Limb (tissue), 2 donors: ENCODE measurements around the gene SLC38A3.

Experiments used
- DNase-seq, 2 donors: peaks; one replicate each; pipeline ENCODE4 v3.0.0-alpha.2; 2016; ENCODE audit errors: extremely low spot score in 2 of 2

SLC38A3 gene

DNA sequence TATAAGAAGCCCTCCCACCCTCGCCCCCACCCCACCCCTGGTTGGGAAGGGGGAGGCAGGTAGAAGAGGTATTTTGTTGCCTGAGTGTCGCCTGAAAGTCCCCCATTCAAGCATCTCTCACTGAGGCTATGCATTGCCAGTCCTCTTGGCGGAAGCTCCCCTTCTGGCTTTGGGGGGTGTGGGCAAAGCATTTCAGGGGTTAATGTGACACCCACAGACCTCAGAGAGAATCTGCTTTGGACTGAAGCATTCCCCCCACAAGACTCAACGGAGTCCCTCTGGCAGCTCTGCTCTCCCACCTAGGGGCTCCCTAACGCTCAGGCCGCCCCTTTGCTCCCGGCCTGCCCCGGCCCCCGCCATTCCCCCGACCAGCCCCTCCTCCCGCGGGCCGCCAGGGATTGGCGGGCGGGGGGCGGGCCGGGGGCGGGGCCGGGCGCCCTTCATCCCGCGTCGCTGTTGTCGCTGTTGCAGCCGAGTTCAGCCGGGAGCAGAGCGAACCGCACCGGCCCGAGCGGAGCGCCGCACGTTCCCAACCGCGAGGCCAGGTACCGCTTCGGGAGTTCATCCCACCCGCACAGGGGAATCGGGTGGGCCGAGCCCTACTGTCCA lies at the start of gene SLC38A3:
TSS of gene SLC38A3 (plus strand) at position 468 of the 609 bp plus-strand sequence. CDS start 8,929 bp downstream, outside the sequence.
- DNase-seq: peak in 1 of 2 donors; percentile 79

DNA sequence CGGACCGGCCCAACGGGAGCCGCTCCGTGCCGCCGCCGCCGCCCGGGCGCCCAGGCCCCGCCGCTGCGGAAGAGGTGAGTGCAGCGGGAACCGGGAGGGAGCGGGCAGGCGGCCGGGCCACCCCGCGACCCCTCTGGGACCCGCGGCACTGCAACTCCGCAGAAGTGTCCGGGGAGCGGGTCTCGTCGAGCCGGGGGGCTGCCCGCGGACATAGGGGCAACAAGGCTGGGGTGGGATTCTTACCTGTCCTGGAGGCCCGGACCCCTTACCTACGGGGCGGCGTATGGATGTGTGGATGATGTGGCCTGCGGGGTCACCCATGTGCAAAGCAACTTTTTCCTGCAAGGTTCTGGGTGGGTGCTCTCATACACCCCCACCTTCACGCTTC lies 49.6 kb upstream of the SLC38A3 start:
- no peak for DNase-seq

DNA sequence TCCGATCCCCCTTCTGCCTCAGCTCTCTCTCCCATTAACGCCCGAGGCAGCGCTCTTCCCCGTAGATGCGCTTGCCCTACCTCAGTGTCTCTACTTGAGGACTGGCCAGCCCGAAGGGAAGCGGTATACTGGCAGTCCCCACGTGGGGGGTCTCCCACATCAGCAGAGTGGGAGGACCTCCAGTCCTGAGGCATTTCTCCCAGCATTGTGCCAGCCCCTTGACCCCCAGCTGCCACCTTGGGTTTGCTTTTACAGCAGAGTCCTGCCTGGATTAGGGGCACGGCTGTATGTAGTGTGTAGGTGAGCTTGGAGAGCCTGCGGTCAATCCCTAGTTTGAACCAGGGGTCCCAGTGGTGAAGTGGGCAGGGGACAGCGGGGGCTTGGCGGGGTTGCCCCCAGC lies 49.2 kb upstream of the SLC38A3 start:
- no peak for DNase-seq

DNA sequence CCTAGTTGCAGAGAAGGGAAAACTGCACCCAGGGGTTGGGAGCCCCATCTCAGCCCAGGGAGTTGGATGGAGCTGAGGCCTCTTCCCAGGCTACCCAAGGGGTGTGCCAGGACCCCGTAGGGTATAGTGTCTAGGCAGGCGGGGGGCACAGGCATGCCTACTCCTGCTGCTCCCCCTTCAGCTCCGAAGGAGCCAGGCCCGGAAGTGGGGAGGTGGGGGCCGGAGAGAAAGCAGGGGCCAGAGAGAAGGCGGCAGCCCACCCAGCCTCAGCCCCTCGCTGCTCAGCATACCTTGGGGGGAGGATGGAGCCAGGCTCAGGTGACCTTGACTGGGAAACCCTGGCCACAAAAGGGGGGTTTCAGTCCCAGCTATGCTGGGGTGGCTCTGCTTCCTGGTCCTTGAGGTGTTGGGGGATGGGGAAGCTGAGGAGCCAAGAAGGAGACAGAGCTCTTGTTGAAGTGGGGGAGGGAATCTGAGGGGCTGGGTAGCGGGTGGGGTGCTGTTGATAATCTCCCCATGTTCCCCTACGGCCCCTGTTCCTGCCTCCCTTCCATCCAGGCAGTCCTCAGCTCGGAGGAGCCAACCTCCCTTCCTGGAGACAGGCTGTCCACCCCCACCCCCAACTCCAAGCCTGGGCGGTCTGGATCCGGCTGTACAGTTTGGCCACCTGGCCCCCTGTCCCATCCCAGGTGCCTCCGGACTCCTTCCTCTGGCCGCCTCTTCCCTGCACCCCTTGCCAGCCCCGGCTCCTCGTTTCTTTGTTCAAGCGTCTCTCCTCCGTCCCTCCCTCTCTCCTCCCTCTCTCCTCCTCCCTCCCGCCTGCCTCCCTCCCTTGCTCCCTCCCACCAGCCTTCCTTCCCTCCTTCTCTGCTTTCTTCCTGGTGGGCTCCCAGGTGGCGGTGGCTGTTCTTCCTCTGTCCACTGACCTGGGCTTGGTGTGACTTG lies 48.2 kb upstream of the SLC38A3 start:
- DNase-seq: peak; percentile 60 to 69

DNA sequence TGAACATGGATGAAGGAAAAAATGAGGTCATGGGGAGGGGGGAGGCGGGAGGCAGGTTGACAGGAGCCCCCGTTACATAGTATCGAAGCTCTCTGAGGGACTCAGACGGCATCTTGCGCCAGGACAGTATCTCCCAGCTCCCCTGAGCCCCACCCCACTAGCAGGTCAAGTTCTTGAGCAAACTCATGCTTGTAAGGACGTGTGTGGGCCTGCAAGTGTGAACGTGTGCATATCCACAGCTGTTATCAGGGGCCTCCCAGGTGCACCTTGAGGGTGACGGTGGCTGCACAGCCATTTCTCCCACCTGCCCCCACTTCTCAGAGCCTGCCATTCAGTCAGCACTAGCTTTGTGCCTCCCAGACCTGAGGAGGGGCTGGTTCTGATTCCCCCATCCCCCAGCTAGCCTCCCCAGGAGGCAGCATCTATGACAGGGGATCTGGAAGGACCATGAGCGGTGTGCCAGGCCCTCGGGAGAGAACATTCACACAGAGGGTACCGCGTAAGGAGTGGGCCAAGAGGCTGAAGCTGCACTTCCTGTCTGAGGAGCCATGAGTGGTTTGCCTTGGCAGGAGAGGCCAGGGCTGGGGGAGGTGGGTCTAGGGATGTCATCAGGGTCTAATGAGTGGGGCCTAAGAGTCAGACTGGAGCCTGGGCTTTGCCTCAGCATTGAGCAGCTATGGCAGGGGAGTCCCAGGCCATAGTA lies 47.1 kb upstream of the SLC38A3 start:
- DNase-seq: no peak

DNA sequence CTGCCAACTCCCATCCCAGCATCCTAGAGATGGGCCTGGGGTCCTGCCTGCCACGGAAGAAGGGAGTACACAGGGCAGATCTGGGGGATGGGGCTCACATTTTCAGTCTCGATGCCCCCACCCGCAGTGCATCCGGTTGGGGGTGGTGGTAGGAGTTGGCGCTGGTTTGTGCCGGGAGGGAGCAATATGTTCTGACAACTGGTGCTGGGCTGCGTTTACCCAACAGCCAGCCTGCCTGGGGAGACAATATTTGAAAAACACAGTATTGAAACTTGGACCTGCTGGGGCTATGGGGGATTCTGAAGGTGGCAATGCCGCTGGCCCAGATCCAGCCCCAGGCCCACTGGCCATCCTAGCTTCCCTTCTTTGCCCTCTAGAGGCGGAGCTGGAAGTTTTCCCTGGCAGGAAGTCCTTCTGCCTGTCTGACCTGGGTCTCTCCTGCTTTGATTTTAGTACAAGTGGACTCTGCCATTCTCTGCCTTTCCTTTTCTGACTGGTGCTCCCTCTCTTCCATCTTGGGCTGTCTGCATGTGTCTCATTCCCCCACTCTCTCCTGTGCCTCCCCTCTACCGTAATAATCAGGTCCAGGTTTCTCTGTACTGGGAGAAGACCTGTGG lies 46.4 kb upstream of the SLC38A3 start:
- DNase-seq: no peak

DNA sequence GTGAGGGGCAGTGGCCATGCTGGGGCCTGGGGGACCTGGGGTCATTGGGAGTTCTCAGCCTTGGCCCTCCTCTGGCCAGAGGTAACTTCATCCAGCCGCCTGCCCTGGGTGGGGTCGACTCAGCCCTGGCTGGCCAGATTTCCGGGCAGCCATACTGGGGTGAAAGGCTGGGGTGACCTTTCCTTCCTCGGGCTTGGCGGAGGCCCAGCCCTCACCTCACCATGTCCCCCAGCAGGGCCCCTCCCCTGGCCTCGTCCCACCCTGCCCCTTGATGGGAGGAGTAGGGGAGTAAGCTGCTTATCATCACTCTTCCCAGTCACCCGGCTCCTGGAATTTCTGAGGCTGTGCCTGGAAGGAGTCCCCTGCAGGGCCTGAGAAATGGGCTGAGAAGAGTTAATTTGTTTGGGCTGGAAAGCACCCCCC lies 44.5 kb upstream of the SLC38A3 start:
- DNase-seq: no peak

DNA sequence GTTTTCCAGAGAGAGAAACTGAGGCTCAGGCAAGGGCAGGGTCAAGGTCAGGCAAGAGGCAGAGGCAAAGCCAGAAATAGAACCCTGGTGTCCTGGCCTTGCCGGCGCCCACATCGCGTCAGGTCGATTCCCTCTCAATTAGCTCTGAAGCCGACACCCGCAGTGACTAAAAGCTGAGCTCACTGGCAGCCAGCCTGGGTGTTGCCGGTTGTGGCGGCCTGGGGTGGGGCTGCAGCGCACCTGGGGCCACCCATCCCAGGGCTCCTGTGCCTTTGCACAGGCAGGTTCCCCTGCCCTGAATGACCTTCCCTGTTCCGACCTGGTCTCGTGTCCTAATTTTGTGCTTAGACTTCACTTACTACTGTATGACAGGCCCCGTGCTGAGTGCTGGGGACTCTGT lies 43.8 kb upstream of the SLC38A3 start:
- no peak for DNase-seq

DNA sequence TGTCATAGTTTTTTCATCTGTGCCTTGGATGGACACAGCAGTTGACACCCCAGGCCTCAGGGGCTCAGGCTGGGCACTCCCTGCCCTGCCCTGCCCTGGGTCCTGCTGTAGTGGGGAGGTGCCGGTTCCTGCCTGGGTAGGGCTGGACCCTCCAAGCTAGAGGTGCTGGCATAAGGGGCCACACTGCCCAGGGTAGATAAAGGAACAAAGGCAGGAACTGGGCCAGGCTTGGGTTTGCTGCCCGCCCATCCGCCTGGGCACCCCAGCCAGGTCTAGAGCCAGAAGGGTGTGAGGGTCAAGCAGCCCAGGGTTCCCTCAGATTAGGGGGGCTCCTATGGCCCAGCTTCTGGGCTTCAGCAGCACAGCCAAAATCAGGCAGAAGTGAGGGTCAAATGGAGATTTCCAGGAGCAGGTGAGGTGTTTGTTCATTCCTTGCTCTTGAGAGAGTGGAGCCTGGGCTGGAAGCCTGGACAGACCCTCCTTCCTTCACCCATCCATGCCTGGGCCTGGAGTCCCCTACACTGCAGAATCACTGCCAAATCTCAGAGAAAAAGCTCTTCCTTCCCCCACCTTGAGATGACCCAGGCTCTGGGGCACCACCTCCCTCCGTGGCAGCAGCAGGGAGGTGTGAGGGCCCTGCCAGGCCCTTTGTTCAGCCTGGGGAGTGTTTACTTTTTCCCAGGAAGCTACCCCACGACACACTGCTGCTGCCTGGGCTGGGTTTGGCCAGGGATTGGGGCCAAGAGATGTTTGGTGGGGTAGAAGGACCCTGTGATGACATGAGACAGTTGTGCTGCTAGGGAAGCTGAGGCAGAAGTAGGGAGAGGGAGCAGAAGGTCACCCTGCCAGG lies 42.8 kb upstream of the SLC38A3 start:
- DNase-seq: no peak

DNA sequence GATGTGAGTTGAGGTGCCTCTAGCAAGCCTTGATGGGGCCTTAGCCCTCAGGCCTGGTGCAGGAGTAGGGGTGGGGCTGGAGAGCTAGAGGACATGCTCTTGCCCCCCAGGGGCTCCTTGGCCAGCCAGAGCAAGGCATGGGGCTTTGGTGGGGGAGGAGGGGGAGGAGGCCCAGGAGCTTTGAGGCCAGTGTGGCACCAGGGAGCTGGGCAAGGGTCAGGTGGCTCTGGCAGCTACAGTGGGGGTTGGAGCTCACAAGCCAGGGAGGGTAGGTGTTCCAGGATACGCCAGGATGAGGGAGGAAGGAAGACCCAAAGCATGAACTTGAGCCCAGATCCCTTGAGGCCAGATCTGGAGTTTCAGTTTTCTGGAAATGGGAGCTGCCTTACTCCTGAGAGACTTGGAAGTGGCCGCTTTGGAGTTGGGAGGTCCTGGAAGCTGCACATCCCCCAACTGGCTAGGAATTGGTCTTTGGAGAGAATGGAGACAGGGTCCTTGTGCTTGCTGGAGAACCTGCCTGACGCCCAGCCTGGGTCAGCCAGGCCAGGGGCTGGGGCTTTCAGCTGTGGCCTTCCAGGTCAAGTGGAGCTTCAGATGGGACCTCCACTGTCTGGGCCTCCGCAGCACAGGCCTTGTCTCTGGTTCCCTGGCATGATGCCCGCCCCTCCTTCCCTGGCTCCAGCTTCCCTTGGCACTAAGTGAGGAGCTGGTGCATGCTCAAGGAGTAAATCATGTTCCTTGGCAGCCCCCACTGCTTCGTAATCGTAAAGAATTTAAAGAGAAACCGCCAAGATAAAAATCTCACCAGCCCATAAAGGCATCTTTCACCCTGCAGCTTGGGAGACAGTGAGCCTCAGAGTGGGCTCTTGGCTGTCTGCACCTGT lies 41.3 kb upstream of the SLC38A3 start:
- peak; percentile 57 to 76 for DNase-seq

DNA sequence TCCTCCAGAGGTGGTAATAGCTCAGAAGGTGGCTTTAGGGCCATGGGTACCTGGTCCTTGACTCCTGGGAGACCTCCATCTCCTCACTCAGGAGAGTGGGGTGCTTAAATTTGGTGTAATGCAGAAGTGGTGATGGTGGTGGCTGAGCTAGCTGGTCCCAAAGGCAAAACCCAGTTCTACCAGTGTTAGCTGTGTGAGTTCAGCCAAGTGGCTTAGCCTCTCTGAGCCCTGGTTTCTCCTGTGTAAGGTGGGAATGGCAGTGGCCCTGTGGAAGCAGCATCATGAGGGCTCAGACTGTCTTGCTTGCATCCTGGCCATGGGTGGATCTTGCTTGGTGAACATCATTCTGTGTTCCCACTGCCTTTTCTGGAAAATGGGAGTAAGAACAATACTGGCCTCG lies 40.6 kb upstream of the SLC38A3 start:
- no peak for DNase-seq

DNA sequence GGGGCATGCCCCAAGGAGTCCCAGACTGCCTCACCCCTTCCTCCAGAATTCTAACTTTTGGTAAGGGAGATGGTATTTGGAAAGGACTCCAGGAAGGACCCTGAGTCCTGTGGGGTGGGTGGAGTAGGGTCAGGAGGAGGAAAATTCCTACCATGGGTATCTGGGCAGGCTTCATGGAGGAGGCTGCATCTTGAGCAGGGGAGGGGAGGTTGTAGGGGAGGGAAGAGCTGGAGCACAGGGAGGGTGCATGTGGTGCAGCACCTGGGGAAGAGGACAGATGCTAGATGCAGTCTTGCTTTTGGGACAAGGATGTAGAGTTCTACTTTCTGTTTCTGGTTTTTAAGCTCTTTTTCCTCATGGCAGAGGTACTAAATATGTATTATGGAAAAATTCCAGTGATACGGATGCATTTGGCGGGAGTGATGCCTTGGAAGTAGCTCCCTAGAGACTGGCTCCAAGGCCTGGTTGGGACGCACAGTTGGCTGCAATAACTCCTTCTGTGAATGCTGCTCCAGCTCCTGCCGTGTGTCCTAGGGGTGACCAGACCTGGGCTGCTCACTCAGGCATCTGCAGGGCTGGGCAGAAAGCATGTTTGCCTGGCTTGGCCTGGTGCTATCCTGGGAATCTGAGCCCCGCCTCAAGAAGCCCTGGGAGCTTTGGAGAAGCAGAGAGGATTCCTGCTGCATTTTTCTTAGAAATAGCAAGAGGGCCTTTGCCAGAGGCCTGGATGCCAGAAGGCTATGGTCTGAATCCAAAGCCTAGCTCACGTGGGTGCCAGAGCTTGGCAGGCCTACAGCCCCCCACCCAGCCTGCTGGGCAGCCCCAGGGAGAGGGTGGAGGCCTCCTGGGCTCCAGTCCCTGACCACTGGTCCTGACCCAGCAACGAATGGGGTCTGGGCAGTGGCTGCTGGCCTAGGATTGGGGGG lies 39.8 kb upstream of the SLC38A3 start:
- peak in 1 of 2 donors; percentile 55 for DNase-seq

DNA sequence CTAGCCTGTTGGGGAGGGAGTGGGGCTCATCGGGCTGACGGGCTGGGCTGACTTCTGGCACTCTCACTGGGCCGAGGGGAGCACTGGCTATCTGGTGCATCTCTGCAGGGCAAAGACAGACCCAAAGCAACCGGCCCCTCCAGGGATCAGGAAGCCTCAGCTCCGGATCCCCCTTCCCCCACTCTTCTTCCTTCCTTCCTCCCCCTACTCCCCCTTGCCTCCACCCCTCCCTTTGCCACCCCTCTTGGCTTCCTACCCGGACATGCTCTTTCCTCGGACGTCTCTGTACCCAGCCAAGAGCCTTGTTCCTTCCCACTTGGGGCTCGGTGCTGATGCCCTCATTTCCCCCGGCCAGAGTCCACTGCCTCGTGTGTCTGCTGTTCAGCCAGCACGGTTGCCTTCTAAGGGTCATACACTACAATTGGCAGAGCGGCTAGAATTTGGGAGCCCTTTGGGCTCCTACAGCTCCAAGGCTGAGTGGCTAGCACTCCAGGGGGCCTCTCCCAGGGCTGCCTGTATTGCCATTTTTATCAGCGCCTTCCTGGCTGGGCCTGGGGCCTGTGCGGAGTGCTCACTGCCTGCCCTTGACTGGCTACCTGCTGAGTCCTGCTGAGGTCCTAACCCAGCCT lies 39.0 kb upstream of the SLC38A3 start:
- no peak for DNase-seq

DNA sequence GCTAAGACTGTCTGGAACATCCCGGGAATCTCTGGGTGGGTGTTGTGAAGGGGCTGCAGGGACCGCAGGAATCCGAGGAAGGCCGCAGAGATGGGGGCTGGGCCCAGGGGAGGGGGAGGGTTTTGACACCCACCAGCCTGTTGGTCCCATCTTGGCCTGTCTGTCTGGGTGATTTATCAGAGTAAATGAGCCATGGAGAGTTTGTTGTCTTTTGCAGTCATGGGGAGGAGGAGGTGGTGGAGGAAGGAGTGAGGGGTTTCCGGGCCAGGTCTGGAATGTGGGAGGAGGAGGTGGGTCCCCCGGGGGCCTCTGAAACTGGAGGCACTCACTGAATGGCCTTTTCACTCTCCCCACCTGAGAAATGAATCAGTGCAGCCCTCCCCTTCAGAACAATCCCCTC lies 38.5 kb upstream of the SLC38A3 start:
- DNase-seq: no peak

DNA sequence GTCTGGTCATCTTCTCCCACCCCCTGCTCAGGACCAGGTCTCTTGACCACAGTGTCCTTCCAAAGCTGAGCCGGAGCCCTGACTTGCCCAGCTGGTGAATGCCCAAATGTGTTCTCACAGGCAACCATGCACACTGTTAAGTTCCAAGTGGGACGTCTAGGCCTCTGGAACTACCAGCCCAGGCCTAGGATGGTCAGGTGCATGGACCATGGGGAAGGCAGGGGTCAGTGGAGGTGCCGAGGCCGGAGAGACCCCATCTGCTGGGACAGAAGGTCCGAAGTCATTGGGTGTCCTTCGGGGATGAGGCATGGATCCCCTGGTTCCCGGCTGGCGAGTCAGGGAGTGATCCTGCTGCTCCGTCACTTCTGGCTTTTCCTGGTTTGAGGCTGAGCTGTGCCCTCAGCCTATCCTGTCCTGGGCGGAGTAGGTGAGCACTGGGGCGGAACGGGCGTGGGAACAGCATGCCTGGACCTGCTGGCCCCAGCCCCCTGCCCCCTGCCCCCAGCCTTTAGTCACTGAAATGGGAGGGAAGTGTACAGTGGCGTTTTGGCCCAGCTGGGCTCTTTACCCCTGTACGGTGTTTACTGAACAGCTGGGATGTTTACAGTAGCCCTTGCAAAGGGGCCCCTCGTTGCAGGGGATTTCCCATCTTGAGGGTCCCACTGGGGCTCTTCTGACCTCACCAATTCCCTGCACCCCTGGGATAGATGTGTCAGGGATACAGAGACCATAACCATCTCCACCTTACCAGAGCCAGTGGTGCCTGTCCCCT lies 37.8 kb upstream of the SLC38A3 start:
- no peak for DNase-seq

DNA sequence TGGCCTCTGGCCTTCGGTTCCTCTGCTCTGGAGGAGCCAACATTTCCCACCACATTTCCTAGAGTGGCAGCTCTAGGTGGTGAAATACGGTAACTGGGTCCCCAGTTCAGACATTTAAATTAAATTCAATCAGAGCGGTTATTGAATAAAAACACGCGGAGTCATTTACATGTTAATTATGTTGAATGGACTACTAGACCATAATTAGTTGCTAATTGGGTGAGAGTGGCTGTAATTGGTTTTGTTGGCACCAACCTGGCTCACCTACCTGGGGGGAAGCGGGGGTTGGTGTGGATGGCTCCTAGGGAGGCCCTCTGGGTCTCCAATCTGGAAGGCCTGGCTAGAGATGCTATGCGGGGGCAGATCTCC lies 37.2 kb upstream of the SLC38A3 start:
- no peak for DNase-seq

DNA sequence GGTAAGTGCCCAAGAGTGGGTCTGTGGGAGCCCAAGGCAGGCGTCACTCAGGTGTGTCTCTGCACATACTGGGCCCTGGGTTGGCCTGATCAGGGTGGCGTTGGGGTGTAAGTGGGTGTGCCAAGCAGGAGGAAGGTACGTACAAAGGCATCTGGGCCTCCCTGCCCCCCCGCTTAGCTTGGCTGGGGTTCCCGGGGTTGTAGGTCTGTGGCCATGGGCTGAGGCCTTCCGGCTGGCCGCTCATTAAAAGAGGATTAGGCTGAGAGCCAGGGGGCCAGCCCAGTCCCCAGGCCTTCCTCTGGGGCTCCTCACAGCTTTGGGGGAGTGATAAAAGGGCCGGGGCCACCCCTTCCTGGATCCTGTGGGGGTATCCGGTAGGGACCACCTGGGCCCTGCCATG lies 36.7 kb upstream of the SLC38A3 start:
- DNase-seq: no peak

DNA sequence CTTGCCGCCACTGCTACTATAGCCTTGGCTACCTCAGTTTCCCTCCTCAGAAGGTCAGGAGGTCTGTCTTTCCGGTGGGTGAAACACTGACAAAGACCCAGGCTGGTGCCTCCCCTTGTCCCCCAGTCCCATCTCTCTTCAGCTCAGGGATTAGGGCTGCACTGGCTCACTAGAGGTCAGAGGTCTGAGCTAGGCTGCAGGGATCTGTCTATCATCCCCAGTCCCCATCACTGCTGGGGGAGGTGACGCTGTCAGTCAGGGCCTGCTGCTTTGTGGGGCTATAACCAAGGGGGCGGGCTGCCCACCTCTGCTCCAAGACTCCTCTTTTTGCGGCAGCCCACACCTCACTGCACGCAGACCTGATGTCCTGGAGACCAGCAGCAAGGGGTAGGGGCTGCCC lies 36.3 kb upstream of the SLC38A3 start:
- no peak for DNase-seq
